ENCODE data around the gene CSMD2. TPM values are rescaled to one million over a fixed set of nuclear protein-coding genes. Genes with fewer than 3 reads are reported as not detected.

Gene CSMD2
- total and polyA plus RNA-seq, 2 experiments from 2014 or later, result 5.3 to 16.6 TPM

DNA sequence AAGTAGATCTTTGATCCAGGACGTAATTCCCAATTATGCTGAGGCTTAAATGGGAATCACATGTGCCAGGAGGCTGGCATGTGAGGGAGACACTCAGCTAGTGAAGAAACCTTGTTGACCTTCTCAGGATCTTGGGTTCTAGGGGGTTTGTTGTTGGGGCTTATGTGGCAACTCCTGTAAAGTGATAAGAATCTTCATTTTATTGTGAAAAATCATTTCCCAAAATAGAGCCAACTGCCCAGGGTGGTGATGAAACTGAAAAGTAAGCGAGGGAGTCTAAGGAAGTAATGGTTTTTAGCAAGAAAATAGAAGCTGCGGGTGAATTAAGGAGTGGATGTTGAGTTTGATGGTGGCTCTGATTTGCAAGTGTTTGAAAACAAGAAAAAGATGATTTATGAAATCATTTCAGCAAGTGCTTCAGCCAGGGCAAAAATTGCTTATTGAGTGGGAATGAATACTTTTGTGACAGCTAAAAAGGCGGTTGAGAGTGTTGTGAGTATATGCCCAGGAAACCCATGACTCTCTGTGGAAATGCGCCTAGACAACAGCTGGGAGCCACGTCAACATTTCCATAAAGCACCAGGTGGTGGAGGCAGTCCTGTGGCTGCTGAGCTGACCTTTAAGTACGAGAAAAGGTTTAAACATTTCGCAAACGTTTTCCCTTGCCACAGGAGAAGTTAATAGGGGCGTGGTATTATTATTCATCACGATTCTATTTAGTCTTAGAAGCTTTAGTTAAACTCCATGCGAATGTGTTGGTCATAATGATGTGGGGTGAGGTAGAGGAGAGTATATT, 198.5 kb downstream of the CSMD2 start:
- no peak overlapping the region for H2AFZ ChIP-seq
- no peak overlapping the region; the same call in 1 of the 2 replicates for H3K4me2 ChIP-seq
- peaks cover 17% of the 10 kb centered on the region for H3K36me3 Mint-ChIP-seq (ENCODE audit: low read depth)
- H3K4me3 ChIP-seq, result no peak overlapping the region
- H3K27me3 Mint-ChIP-seq (ENCODE audit: insufficient read depth, low read depth, poor library complexity), result peaks cover 6% of the 10 kb centered on the region
- no peaks in the 10 kb centered on the region for H3K9me3 Mint-ChIP-seq
- ATAC-seq (no peak), DNase-seq (ENCODE audit: low spot score) (peak; percentile 25)
- no peaks in the 10 kb centered on the region for H3K79me2 ChIP-seq (replicated peaks; ENCODE audit: insufficient read depth)
- peak overlapping the region; percentile 26; the same call in 1 of the 3 replicates for H3K4me3 Mint-ChIP-seq
- no peaks in the 10 kb centered on the region for H4K20me1 ChIP-seq (replicated peaks; ENCODE audit: insufficient read depth)
- H3K9me2 ChIP-seq (ENCODE audit: insufficient read depth), result peaks cover 25% of the 10 kb centered on the region
- H3K4me1 Mint-ChIP-seq, result peaks cover 38% of the 10 kb centered on the region
- no peak for TF ChIP-seq EZH2 (IDR thresholded peaks at IDR 0.05; ENCODE audit: low read depth, unreplicated experiment)
- no peak for TF ChIP-seq NANOG (IDR thresholded peaks at IDR 0.05; ENCODE audit: borderline replicate concordance)
- TF ChIP-seq, protein P1, sequence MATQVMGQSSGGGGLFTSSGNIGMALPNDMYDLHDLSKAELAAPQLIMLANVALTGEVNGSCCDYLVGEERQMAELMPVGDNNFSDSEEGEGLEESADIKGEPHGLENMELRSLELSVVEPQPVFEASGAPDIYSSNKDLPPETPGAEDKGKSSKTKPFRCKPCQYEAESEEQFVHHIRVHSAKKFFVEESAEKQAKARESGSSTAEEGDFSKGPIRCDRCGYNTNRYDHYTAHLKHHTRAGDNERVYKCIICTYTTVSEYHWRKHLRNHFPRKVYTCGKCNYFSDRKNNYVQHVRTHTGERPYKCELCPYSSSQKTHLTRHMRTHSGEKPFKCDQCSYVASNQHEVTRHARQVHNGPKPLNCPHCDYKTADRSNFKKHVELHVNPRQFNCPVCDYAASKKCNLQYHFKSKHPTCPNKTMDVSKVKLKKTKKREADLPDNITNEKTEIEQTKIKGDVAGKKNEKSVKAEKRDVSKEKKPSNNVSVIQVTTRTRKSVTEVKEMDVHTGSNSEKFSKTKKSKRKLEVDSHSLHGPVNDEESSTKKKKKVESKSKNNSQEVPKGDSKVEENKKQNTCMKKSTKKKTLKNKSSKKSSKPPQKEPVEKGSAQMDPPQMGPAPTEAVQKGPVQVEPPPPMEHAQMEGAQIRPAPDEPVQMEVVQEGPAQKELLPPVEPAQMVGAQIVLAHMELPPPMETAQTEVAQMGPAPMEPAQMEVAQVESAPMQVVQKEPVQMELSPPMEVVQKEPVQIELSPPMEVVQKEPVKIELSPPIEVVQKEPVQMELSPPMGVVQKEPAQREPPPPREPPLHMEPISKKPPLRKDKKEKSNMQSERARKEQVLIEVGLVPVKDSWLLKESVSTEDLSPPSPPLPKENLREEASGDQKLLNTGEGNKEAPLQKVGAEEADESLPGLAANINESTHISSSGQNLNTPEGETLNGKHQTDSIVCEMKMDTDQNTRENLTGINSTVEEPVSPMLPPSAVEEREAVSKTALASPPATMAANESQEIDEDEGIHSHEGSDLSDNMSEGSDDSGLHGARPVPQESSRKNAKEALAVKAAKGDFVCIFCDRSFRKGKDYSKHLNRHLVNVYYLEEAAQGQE (IDR thresholded peaks at IDR 0.05; ENCODE audit: unreplicated experiment), result no peak
- TF ChIP-seq, protein P2, sequence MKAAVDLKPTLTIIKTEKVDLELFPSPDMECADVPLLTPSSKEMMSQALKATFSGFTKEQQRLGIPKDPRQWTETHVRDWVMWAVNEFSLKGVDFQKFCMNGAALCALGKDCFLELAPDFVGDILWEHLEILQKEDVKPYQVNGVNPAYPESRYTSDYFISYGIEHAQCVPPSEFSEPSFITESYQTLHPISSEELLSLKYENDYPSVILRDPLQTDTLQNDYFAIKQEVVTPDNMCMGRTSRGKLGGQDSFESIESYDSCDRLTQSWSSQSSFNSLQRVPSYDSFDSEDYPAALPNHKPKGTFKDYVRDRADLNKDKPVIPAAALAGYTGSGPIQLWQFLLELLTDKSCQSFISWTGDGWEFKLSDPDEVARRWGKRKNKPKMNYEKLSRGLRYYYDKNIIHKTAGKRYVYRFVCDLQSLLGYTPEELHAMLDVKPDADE (IDR thresholded peaks at IDR 0.05), result no peak
- TF ChIP-seq CREB1 (CRISPR knock-in tag; IDR thresholded peaks at IDR 0.05; ENCODE audit: low read depth), result no peak
- no peak for TF ChIP-seq ZNF114 (CRISPR knock-in tag; IDR thresholded peaks at IDR 0.05)
- TF ChIP-seq, protein P3, sequence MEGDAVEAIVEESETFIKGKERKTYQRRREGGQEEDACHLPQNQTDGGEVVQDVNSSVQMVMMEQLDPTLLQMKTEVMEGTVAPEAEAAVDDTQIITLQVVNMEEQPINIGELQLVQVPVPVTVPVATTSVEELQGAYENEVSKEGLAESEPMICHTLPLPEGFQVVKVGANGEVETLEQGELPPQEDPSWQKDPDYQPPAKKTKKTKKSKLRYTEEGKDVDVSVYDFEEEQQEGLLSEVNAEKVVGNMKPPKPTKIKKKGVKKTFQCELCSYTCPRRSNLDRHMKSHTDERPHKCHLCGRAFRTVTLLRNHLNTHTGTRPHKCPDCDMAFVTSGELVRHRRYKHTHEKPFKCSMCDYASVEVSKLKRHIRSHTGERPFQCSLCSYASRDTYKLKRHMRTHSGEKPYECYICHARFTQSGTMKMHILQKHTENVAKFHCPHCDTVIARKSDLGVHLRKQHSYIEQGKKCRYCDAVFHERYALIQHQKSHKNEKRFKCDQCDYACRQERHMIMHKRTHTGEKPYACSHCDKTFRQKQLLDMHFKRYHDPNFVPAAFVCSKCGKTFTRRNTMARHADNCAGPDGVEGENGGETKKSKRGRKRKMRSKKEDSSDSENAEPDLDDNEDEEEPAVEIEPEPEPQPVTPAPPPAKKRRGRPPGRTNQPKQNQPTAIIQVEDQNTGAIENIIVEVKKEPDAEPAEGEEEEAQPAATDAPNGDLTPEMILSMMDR (conservative IDR thresholded peaks at IDR 0.05; ENCODE audit: low read depth in 2 of 2), result no peak
- no peaks in the 10 kb centered on the region for H3F3A ChIP-seq (replicated peaks; ENCODE audit: low read depth)
- no peaks in the 10 kb centered on the region for H3K27me3 ChIP-seq (ENCODE audit: insufficient read depth)
- peaks cover 8% of the 10 kb centered on the region; the same call in 1 of the 2 replicates for H3K4me1 ChIP-seq (ENCODE audit: insufficient read depth)
- peak overlapping the region; percentile 43; the same call in 1 of the 2 replicates for H3K27ac Mint-ChIP-seq
- no peaks in the 10 kb centered on the region for H3K36me3 ChIP-seq (ENCODE audit: insufficient read depth)
- H3K27ac ChIP-seq (ENCODE audit: low read depth), result no peak overlapping the region
